MM.1S (cell line): ENCODE data around the gene ABHD12.

Source experiments
- DNase-seq: peaks from one replicate; pipeline ENCODE4 v3.0.0-alpha.2; 2015
- H2AFZ ChIP-seq: fragments of 300-600 bp; sonication (generic); 2 replicates; pipeline ENCODE4 v1.6.0; 2016; ENCODE audit warnings: antibody characterized with exemption, low read length
- H3F3A ChIP-seq: fragments of 300-600 bp; sonication (generic); 2 replicates; pipeline ENCODE4 v1.6.1; 2016; ENCODE audit warnings: mild to moderate bottlenecking, antibody characterized with exemption, low read length, moderate library complexity, mixed read lengths; ENCODE audit not compliant: insufficient read depth
- H3K27ac ChIP-seq: fragments of 300-600 bp; sonication (generic); 2 replicates; pipeline ENCODE4 v1.5.1; 2016; ENCODE audit warnings: mild to moderate bottlenecking, low read length
- H3K27me3 ChIP-seq: fragments of 300-600 bp; sonication (generic); replicated peaks from 2 replicates; pipeline ENCODE4 v1.6.0; 2016; ENCODE audit warnings: low read length; ENCODE audit not compliant: insufficient read depth
- H3K36me3 ChIP-seq: fragments of 300-600 bp; sonication (generic); replicated peaks from 2 replicates; pipeline ENCODE4 v1.6.1; 2016; ENCODE audit warnings: mild to moderate bottlenecking, low read length, mixed read lengths; ENCODE audit not compliant: insufficient read depth
- H3K4me1 ChIP-seq: fragments of 300-600 bp; sonication (generic); 2 replicates; pipeline ENCODE4 v1.6.1; 2016; ENCODE audit warnings: low read length, mixed read lengths
- H3K4me2 ChIP-seq: fragments of 300-600 bp; sonication (generic); 2 replicates; pipeline ENCODE4 v1.6.0; 2016; ENCODE audit warnings: low read depth, low read length
- H3K4me3 ChIP-seq: fragments of 300-600 bp; sonication (generic); 2 replicates; pipeline ENCODE4 v1.5.1; 2016; ENCODE audit warnings: low read length, mixed read lengths
- H3K79me2 ChIP-seq: fragments of 300-600 bp; sonication (generic); 2 replicates; pipeline ENCODE4 v1.6.1; 2016; ENCODE audit warnings: mixed run types, low read length, mixed read lengths
- H3K9ac ChIP-seq: fragments of 300-600 bp; sonication (generic); 2 replicates; pipeline ENCODE4 v1.6.1; 2016; ENCODE audit warnings: low read length, mixed read lengths
- H3K9me2 ChIP-seq: fragments of 300-600 bp; sonication (generic); replicated peaks from 2 replicates; pipeline ENCODE4 v1.6.1; 2016; ENCODE audit warnings: mild to moderate bottlenecking, low read length, mixed read lengths; ENCODE audit not compliant: insufficient read depth
- H3K9me3 ChIP-seq: fragments of 300-600 bp; sonication (generic); replicated peaks from 2 replicates; pipeline ENCODE4 v1.6.1; 2016; ENCODE audit warnings: mild to moderate bottlenecking, low read length, mixed read lengths; ENCODE audit not compliant: insufficient read depth
- H4K20me1 ChIP-seq: fragments of 300-600 bp; sonication (generic); 2 replicates; pipeline ENCODE4 v1.6.1; 2016; ENCODE audit warnings: mild to moderate bottlenecking, low read length, moderate library complexity, mixed read lengths; ENCODE audit not compliant: insufficient read depth
- CTCF ChIP-seq: fragments of 300-600 bp; sonication (generic); IDR thresholded peaks from 2 replicates; pipeline ENCODE4 v1.5.1; 2016; ENCODE audit warnings: antibody characterized with exemption, low read length, mixed read lengths
- EZH2 ChIP-seq: fragments of 300-600 bp; sonication (generic); optimal IDR thresholded peaks from 2 replicates; pipeline ENCODE3; 2017; ENCODE audit warnings: low read depth, mild to moderate bottlenecking, antibody characterized with exemption, low read length, mixed read lengths
- EZH2phosphoT487 ChIP-seq: fragments of 300-600 bp; sonication (generic); IDR thresholded peaks from 2 replicates; pipeline ENCODE4 v1.6.1; 2018; ENCODE audit warnings: antibody characterized with exemption, low read length

Gene ABHD12

GRCh38 chr20:25378884-25379733 lies 11.5 kb downstream of the ABHD12 start:
- Histone ChIP-seq H3F3A (no peaks in the 10 kb centered on the region), H3K27ac (no peak overlapping the region), H3K9me2 (no peaks in the 10 kb centered on the region), H3K4me1 (no peaks in the 10 kb centered on the region), H3K9me3 (no peaks in the 10 kb centered on the region), H2AFZ (no peak overlapping the region), H3K27me3 (no peaks in the 10 kb centered on the region), H3K4me2 (no peak overlapping the region), H4K20me1 (peaks cover 17% of the 10 kb centered on the region; the same call in 1 of the 2 replicates), H3K4me3 (no peak overlapping the region), H3K79me2 (peaks cover 96% of the 10 kb centered on the region), H3K9ac (no peak overlapping the region), H3K36me3 (no peaks in the 10 kb centered on the region)
- TF ChIP-seq EZH2phosphoT487 (no peak), CTCF (no peak), EZH2 (no peak)
- no peak for DNase-seq

- H3K9me2 ChIP-seq = no peaks in the 10 kb centered on the region
- no peak overlapping the region for H3K4me2 ChIP-seq
- no peak for TF ChIP-seq CTCF
- no peak for TF ChIP-seq EZH2
- no peak for TF ChIP-seq EZH2phosphoT487
- H3K27ac ChIP-seq = no peak overlapping the region
- H3K9me3 ChIP-seq = no peaks in the 10 kb centered on the region
- H3K9ac ChIP-seq = no peak overlapping the region
- no peaks in the 10 kb centered on the region for H3K36me3 ChIP-seq
- H4K20me1 ChIP-seq = peaks cover 17% of the 10 kb centered on the region; the same call in 1 of the 2 replicates
- H2AFZ ChIP-seq = no peak overlapping the region
- H3K27me3 ChIP-seq = no peaks in the 10 kb centered on the region
- DNase-seq = no peak
- H3K79me2 ChIP-seq = peaks cover 100% of the 10 kb centered on the region
- no peaks in the 10 kb centered on the region for H3F3A ChIP-seq
- H3K4me3 ChIP-seq = no peak overlapping the region
- H3K4me1 ChIP-seq = no peaks in the 10 kb centered on the region
These were observed 12.3 kb downstream of the ABHD12 start for GRCh38 chr20:25378189-25378883.

GRCh38 chr20:25376886-25377285 lies 13.7 kb downstream of the ABHD12 start:
- Histone ChIP-seq H3K27ac (no peak overlapping the region), H3K4me2 (no peak overlapping the region), H2AFZ (no peak overlapping the region), H3K9me2 (no peaks in the 10 kb centered on the region), H4K20me1 (peaks cover 11% of the 10 kb centered on the region; the same call in 1 of the 2 replicates), H3K79me2 (peaks cover 100% of the 10 kb centered on the region), H3F3A (no peaks in the 10 kb centered on the region), H3K4me1 (no peaks in the 10 kb centered on the region), H3K36me3 (no peaks in the 10 kb centered on the region), H3K4me3 (no peak overlapping the region), H3K9ac (no peak overlapping the region), H3K9me3 (no peaks in the 10 kb centered on the region), H3K27me3 (no peaks in the 10 kb centered on the region)
- no peak for DNase-seq
- TF ChIP-seq EZH2phosphoT487 (no peak), CTCF (no peak), EZH2 (no peak)
